ENCODE measurements around the gene RRM2.
"Not testable (repeated sequence)": the region's sequence is repeated elsewhere in the genome, so short reads cannot be mapped to it uniquely, and the experiment has no call there.

The RRM2 gene

GRCh38 chr2:10132043-10132575, 9.6 kb downstream of the RRM2 start:
- DNase-seq (ENCODE audit: low read depth in 4 of 4, low spot score in 1 of 4) = no peak

DNA sequence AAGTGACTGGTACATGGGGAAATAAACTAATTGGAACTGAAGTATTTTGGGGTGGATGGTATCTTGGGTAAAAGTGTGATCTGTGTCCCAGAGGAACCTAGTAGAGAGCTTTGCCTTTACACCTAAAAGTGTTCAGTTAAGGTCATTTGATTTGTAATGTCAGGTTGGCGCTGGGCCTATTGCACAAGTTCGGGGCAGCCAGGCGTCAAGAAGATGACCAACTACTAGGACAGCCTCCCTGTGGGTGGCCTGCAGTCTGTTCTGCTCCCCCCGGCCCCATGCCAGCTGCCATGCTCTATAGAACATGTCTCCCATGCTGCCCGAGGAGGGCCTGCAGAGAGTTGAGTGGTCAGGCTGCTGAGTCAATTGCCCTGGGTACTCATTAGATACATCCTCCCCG, 10.1 kb downstream of the RRM2 start:
- no peak for DNase-seq (ENCODE audit: low read depth in 4 of 4, low spot score in 1 of 4)

- DNase-seq (ENCODE audit: low read depth in 4 of 4, low spot score in 1 of 4) = no peak
Measured at GRCh38 chr2:10132996-10133647, 10.6 kb downstream of the RRM2 start.

GRCh38 chr2:10135296-10136089, 13.0 kb downstream of the RRM2 start:
- DNase-seq (ENCODE audit: low read depth in 4 of 4, low spot score in 1 of 4) = no peak

DNA sequence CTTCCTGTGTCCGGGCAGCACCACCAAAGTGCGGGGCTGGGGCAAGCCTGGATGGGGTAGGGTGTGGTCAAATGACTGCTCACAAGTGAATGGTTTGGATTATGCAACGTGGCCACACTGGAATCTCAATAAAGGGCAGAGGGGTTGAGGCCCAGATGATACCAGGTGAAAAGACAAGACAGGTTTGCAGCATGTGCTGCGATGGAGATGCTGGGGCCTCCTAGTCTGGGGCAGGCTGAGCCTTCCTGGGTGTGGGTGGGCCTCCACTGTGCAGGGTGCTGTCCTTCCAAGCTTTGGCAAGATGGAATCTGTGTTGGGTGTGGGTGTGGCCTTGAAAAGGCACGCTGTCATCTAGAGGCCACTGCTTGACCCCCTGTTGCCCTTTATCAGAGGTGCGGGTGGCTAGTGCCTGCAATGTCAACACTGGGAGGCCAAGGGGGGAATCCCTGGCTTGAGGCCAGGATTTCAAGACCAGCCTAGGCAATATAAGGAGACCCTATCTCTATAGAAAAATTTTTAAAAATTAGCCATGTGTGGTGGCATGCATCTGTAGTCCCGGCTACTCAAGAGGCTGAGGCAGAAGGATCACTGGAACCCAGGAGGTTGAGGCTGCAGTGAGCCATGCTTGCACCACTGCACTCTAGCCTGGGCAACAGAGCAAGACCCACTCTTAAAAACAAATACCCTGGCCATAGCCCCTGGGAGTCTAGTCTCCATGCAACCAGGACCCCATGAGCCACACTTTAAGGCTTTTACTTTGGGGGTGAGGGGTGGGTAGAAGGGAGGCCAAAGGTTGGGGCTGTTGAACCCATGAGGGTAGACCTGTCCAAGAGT, 13.8 kb downstream of the RRM2 start:
- DNase-seq (ENCODE audit: low read depth in 4 of 4, low spot score in 1 of 4) = no peak

DNA sequence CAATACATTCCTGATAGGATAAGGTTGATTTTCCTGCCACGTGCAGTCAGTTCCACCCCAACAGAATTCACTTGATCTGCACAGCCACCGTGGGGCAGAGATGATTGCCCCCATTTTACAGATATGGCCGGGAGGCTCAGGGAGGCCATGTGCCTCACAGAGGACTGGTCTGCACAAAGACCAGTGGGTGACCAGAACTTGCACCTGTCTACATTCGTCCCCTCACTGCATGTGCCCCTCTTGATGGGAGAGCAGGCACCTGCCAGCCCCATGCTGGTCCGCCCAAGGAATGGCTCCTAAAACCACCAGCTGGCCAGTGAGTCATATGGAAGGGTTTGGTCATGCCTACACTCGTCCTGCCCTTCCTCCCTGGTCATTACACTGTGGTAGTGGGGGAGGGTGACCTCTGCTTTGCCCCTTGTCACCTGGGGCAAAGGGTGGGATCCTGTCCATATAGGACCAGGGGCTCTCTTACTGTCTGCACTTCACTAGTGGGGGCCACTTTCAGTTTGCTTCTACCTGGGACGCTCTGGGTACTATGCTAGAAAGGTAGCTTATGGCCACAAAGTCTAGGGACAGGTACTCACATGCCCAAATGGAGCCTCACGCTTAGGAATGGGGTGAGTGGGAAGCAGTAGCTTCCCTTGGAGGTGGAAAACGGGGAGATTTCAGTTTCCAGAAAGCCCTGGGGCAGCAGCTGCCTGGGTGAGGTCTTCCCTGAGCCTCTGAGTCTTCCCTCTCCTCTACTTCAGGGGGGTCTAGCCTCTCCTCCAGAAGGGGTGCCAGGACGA, 14.7 kb downstream of the RRM2 start:
- DNase-seq (ENCODE audit: low read depth in 4 of 4, low spot score in 1 of 4) = no peak

DNA sequence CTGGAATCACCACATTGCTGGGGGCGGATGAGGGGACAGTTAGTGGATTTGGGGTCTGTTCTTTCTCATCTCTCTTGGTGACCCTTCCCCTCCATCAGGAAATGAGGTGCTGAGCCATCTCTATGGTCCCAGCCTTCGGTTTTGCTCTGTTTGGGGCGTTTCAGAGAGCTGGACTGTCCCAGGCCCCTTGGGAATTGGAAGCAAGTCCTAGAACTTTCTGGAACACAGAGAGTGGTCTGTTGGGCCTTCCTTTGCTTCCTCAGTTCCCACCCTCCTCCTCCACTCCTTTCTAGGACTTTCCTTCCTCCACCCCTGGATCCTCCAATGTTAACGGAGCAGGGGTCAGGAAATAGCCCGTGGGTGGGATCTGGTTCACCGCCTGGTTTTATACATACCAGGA, 17.0 kb downstream of the RRM2 start:
- no peak for DNase-seq (ENCODE audit: low read depth in 4 of 4, low spot score in 1 of 4)

GRCh38 chr2:10140841-10141610, 18.5 kb downstream of the RRM2 start:
- DNase-seq (ENCODE audit: low read depth in 4 of 4, low spot score in 1 of 4) = no peak

GRCh38 chr2:10141736-10142639, 19.4 kb downstream of the RRM2 start:
- DNase-seq (ENCODE audit: low read depth in 4 of 4, low spot score in 1 of 4) = no peak

DNA sequence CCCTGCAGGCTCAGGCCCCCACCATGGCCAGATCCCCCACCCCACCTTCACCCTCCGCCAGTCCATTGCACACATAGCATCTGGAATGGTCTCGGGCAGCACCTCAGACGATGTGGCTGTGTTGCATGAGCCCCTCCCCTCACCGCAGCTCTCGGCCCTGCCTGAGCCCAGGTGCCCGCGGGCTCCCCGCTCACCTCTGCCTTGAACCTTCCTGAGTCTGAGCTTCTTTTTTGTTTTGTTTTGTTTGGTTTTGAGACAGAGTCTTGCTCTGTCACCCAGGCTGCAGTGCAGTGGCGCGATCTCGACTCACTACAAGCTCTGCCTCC, 20.1 kb downstream of the RRM2 start:
- DNase-seq (ENCODE audit: low read depth in 4 of 4, low spot score in 1 of 4) = no peak

DNA sequence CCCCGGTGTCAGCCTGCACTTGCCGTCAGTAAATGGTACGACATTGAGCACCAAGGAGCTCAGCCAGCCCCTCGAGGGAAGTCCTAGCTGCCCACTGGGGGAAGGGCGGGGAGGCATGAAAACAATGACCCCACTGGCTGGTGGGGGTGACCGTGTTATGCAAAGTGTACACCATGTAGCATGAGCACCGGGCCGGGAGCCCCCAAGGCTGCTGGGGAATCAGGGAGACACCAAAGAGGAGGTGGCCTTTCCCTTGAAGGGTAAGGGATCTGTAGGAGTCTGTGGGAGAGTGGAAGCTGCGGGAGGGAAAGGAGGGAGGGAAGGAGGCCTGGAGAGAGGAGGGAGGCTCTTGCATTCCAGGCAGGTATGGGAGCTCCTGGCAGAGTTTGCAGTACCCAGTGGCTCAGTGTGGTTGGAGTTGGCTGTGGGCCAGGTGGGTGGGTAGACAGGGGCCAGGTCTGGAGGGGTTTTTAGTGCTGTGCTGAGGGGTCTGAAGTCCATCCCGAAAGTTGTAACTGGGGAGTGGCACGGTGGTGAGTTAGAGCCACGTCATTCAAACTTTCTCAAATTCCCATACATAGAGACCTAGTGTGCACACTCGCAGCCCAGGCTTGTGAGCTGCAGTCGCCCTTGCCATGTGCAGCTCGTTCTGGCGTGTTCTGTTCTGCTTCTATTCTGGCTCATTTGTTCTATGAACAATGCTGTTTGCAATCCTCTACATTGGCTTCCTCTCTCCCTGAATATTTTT, 22.4 kb downstream of the RRM2 start:
- DNase-seq (ENCODE audit: low read depth in 4 of 4, low spot score in 1 of 4) = no peak

DNA sequence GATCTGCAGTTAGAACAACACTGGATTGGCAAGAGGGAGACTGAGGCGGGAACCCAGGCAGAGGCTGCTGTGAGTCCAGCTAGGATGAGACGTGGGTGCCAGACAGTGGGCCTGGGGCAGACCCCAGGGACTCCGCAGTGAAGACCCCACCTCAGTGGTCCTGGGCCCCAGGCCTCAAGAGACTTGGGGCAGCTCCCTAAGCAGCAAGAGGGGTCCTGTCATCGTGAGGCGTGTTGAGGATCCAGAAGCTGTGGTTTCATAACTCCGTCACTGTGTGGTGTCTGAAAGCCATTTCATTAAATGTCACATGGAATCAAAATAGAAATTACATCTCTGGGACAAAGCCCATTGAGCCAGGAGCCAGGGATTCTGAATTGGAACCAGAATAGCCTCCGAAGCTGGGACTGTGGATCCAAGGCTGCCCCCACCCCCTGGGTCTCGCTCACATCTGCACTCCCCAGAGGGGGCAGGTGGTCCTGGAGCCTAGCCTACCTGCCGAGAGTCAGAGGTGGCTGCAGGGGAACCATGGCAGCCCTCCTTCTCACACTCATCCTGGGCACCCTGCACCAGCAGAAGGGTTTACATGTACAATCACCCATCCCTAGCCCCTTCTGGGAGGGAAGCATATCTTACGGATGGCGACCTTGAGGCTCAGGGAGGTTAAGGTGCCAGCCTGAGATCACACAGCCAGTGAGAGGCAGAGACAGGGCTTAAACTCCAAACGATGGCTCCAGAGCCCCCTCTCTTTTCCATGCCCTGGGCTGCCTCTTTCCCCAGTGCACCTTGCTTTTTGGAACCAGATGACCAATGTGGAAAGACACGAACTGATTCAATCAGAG, 23.2 kb downstream of the RRM2 start:
- DNase-seq (ENCODE audit: low read depth in 4 of 4, low spot score in 1 of 4) = no peak

- DNase-seq (ENCODE audit: low read depth in 4 of 4, low spot score in 1 of 4) = no peak
Measured at GRCh38 chr2:10146366-10147005, 23.9 kb downstream of the RRM2 start.

DNA sequence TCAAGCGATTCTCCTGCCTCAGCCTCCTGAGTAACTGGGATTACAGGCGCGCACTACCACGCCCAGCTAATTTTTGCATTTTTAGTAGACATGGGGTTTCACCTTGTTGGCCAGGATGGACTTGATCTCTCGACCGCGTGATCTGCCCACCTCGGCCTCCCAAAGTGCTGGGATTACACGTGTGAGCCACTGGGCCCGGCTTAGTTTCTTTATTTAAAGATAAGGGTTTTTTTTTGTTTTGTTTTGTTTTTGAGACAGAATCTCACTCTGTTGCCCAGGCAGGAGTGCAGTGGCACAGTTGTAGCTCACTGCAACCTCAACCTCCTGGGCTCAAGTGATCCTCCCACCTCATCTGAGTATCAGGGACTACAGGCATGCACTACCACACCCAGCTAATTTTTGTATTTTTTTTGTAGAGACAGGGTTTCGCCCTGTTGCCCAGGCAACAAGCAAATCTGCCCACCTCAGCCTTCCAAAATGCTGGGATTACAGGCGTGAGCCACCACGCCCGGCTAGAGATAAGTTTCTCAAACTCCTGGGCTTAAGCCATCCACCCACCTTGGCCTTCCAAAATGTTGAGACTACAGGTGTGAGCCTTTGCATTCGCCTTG, 24.6 kb downstream of the RRM2 start:
- DNase-seq (ENCODE audit: low read depth in 4 of 4, low spot score in 1 of 4) = not testable (repeated sequence)

GRCh38 chr2:10148268-10148667, 25.7 kb downstream of the RRM2 start:
- no peak for DNase-seq (ENCODE audit: low read depth in 4 of 4, low spot score in 1 of 4)

DNA sequence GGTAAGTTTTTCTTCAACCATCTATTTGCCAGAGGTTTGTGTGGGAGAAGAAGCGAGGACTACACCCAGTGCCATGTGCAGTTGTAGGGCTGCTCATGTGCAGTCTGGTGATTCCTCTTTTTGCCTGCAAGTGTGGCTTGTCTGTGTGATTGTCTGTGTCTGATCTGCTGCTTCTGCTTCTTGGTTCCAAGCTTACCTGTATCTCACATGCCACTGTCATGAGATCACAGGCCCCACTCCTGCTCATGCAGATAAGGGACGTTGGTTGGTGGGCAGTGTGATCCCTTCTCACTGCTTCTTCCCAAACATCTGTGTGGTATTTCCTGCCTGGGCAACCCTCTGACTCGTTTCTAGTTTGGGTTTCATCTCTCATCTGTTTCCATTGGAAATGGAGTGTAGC, 27.1 kb downstream of the RRM2 start:
- no peak for DNase-seq (ENCODE audit: low read depth in 4 of 4, low spot score in 1 of 4)

DNA sequence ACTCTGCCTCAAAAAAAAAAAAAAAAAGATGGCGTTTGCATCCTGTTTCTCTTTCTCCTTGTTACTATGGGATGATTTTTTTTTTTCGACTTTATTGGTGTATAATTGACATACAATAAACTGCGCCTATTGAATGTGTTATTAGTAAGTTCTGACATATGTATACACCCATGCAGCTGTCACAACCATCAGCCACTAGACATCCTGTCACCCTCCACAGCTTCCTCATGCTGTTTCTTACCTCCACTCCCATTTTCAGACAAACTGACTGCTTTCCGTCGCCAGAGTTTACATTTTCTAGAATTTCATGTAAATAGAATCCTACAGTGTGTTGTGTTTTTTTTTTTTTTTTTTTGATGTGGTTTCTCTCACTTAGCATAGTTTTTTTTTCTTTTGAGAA, 27.9 kb downstream of the RRM2 start:
- DNase-seq (ENCODE audit: low read depth in 4 of 4, low spot score in 1 of 4) = no peak

All from stimulated activated CD4-positive, alpha-beta T cell treated with anti-CD3 and anti-CD28 coated beads, Interleukin-1b, Interleukin-23, amount 100 ng/mL, for 24 hours (primary cell).